Kidney epithelial cell (primary cell): ENCODE measurements around the gene LOXL4. TPM values are rescaled to one million over a fixed set of nuclear protein-coding genes. Genes with fewer than 3 reads are reported as not detected.
A peak's percentile ranks its signal among the peaks of the same experiment; 100 is the strongest.

Source experiments
- DNase-seq: peaks from one replicate; pipeline ENCODE4 v3.0.0-alpha.2; 2010; ENCODE audit warnings: low read depth
- H3K27me3 ChIP-seq: 2 replicates; pipeline ENCODE4 v1.6.0; 2011; ENCODE audit warnings: low read length; ENCODE audit not compliant: control insufficient read depth, insufficient read depth
- H3K36me3 ChIP-seq: 2 replicates; pipeline ENCODE4 v1.5.1; 2011; ENCODE audit warnings: low read length; ENCODE audit not compliant: control insufficient read depth, insufficient read depth
- H3K4me3 ChIP-seq: 2 replicates; pipeline ENCODE4 v1.5.1; 2011; ENCODE audit warnings: low read depth, mild to moderate bottlenecking, control low read depth, low read length
- CTCF ChIP-seq: IDR thresholded peaks from 2 replicates; pipeline ENCODE4 v1.5.1; 2011; ENCODE audit warnings: mild to moderate bottlenecking, moderate library complexity, low read length, control low read depth, inconsistent platforms; ENCODE audit not compliant: insufficient read depth, poor library complexity, severe bottlenecking
- total RNA-seq: library from RNA; depleted of rRNA; stranded (reverse); fragments of >200 nt; gene quantifications from 2 replicates; pipeline ENCODE4 v1.2.3, GENCODE V29; 2015

Gene LOXL4
- total RNA-seq, 1 donor from 2014 or later, result 6.1 TPM

- no peaks in the 10 kb centered on the region for H3K36me3 ChIP-seq
- no peak for TF ChIP-seq CTCF
- no peak for DNase-seq
- H3K4me3 ChIP-seq, result no peak overlapping the region
- H3K27me3 ChIP-seq, result no peaks in the 10 kb centered on the region
Observed at GRCh38 chr10:98270073-98270740, 2.2 kb upstream of the LOXL4 start.

DNA sequence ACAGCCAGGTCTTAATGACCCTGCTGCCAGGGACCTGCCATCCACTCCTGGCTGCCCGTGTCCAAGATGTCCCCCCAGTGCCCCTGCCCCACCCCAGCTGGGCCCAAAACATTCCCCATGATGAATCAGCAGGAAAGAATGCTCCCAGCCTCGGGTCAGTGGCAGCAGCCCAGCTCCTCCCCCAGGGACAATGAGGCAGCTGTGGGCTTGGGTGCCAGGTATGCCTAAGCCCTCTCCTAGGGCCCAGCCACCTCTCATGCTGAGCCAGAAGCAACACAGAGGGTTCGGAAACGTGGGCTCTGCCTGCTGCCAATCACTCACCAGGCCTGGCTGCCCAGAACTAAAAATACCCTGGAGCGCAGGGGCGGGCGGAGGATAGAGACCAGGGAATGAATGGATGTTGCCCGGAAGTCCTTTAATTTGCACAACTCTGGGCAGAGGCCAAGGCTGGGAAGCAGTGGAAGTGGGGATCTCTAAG, 1.5 kb upstream of the LOXL4 start:
- Histone ChIP-seq H3K36me3 (no peaks in the 10 kb centered on the region), H3K27me3 (no peaks in the 10 kb centered on the region), H3K4me3 (no peak overlapping the region)
- DNase-seq, result peak; percentile 76
- no peak for TF ChIP-seq CTCF

GRCh38 chr10:98268694-98269431, 869 bp upstream of the LOXL4 start:
- H3K4me3 ChIP-seq, result peak overlapping the region; percentile 32

DNA sequence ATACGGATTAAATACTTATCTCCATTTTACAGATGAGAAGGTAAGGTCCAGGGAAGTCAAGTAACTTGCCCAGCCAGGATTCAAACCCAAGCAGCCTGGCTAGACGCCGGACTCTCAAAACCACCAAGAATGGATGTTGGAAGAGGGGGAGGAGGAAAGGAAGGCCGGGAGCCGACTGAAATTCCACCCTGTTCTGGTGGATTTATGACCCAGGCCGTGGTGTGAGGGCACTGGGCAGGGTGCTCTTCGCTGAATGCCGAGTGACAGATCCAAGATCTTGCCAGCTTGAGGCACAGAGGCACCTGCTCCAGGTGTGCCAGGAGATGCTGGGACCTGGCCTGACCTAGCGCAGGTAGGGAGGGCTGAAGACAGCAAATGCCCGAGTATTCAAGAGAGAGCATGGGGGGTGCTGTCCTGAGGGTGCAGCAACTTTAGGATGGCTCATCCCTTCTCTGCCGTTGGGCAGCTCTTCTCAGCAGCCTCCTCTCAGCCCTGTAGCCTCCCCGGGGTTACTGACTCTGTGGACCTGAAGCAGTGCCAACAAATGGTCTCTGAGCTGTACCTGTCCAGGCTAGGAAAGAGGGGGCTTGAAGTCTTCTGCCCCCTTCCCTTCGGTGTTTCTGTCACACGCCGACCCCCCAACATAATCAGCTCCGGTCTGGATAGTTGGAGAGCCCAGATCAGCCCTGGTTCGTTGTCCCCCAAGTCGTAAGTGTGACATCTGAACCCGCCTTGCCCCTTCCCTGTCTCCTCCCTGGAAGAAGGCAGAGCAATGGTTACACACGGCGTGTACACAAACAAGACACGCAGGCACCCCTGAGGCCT, 713 bp downstream of the LOXL4 start:
- H3K36me3 ChIP-seq, result no peaks in the 10 kb centered on the region
- DNase-seq, result no peak
- no peaks in the 10 kb centered on the region for H3K27me3 ChIP-seq
- TF ChIP-seq CTCF, result no peak
- H3K4me3 ChIP-seq, result no peak overlapping the region

More at GRCh38 chr10:98268694-98269431, 869 bp upstream of the LOXL4 start:
- Histone ChIP-seq H3K27me3 (no peaks in the 10 kb centered on the region), H3K36me3 (no peaks in the 10 kb centered on the region)
- no peak for DNase-seq
- no peak for TF ChIP-seq CTCF

GRCh38 chr10:98266647-98267046, 1.3 kb downstream of the LOXL4 start:
- no peak for TF ChIP-seq CTCF
- Histone ChIP-seq H3K4me3 (no peak overlapping the region), H3K36me3 (no peaks in the 10 kb centered on the region), H3K27me3 (no peaks in the 10 kb centered on the region)
- no peak for DNase-seq
